ENCODE measurements around the gene NDE1.

GRCh38 chr16:15605839-15606517 lies 44.1 kb upstream of the NDE1 start:
- no peak for TF ChIP-seq NFIC (IDR thresholded peaks at IDR 0.05)
- no peak for TF ChIP-seq EGR1 (IDR thresholded peaks at IDR 0.05)
- no peak for TF ChIP-seq USF1 (IDR thresholded peaks at IDR 0.05)
- TF ChIP-seq MAX (IDR thresholded peaks at IDR 0.05) = no peak
- TF ChIP-seq YY1 (IDR thresholded peaks at IDR 0.05; ENCODE audit: low read depth) = no peak
- TF ChIP-seq TEAD4 (IDR thresholded peaks at IDR 0.05) = no peak
- TF ChIP-seq CEBPB (IDR thresholded peaks at IDR 0.05) = no peak
- no peak for TF ChIP-seq CREB1 (IDR thresholded peaks at IDR 0.05; ENCODE audit: low read depth)
- no peak for TF ChIP-seq ZBTB7A (IDR thresholded peaks at IDR 0.05; ENCODE audit: low read depth)
- TF ChIP-seq EP300 (IDR thresholded peaks at IDR 0.05; ENCODE audit: borderline replicate concordance) = no peak
